SK-N-DZ (cell line): ENCODE results near the gene LIPA. TPM values are rescaled to one million over a fixed set of nuclear protein-coding genes. Genes with fewer than 3 reads are reported as not detected.
"Not testable (repeated sequence)": the region's sequence is repeated elsewhere in the genome, so short reads cannot be mapped to it uniquely, and the experiment has no call there.

ENCODE experiments used
- DNase-seq: peaks from one replicate; pipeline ENCODE4 v3.0.0-alpha.2; 2015; ENCODE audit warnings: low spot score
- polyA plus RNA-seq, 2 experiments: library from polyadenylated mRNA; depleted of rRNA; stranded (reverse); fragments of >200 nt; gene quantifications; 2 replicates each; pipeline ENCODE4 v1.2.3, GENCODE V29; 2014

LIPA gene
- polyA plus RNA-seq (2014; cell fraction: cytosol; rRNA removed), result 31.8 and 42.3 TPM in 2 replicates
- polyA plus RNA-seq (2014; cell fraction: nucleus; rRNA removed), result 18.0 and 21.5 TPM in 2 replicates

DNA sequence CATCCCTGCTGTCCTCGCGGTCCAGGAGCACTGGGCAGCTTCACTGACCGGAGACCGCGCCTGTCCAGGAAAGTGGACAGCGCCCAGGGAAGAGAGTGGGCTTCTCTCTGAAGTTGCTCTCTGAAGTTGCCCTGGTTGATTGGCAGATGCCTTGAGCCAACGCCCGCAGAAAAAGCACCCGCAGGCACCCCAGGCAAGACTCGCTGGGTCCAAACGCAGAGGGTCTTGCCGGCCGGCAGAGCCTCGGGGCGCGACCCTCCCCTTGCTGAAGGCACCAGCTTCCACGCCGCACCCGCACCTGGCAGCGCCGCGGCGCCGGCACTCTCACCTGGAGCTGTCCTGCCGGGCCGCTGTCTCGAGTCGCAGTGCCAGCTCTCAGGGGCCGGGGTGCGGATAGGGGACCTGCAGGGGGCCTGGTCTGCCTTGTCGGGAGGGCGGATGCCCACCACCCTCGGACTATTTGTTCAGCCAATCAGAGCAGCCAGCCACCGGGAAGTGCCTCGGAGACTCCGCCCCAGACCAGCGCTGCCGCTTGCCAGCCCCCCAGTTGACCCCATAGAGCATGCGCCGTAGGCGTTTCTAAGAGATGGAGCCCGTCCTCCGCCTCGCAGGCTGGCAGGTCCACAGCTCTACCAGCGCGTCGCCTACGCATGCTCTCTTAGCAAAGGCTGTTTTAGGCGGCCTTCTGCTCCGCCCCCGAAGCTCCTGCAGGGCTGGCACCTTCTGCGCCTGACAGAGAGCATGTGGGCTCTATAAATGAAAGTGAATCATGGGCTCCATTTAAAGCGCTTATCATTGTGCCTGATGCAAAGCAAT lies at the start of gene LIPA:
TSS of gene LIPA (minus strand) at position 367 of the 816 bp plus-strand sequence. CDS start 4,127 bp downstream, outside the sequence.
- DNase-seq, result peak; percentile 99

DNA sequence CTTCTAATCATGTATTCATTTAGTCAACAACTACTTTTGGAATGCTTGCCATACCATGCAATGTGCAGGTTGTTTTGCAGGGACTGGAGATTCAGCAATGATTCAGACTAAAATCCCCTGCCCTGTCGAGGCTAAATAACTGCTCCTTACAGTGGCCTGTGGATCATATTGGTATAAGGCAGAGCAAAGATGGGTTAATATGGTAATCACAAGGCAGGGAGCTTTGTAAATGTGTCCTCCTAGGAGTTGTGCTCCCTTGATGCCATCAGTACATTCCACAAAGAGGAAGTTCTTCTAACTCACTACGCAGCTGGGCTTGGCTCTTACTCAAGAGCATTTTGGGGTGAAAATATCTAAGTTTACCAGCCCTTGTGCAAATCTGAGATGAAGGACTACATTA lies 49.7 kb upstream of the LIPA start:
- no peak for DNase-seq

DNA sequence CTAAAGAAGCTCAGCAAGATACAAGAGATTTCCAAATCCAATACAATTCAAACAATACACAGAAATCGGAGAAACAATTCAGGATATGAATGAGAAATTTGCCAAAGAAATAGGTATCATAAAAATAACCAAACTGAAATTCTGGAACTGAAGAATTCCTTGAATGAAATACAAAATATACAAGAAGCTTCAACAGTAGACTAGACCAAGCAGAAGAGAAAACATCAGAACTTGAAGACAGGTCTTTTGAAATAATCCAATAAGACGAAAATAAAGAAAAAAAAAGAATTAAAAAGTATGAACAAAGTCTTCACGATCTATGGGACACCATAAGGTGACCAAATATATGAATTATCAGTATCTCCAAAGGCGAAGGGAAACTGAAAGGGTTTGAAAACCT lies 47.5 kb upstream of the LIPA start:
- DNase-seq, result no peak

DNA sequence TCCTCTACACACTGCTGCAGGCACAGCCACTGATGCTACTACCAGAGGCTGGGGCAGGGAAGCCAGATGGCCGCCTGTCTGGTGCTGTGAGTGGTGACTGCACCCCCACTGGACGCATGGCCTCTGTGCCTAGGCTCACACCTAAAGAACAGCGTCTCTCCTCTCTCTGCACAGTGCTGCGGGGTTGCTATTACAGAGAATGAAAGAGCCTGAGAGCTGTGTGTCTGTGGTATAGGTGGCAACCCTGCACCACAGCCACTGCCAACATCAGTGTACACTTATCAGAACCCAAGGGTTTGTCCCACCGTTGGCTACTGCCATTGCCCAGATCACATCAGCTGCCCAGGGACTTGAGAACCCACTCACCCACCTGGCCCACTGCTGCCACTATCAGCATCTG lies 46.2 kb upstream of the LIPA start:
- no peak for DNase-seq

DNA sequence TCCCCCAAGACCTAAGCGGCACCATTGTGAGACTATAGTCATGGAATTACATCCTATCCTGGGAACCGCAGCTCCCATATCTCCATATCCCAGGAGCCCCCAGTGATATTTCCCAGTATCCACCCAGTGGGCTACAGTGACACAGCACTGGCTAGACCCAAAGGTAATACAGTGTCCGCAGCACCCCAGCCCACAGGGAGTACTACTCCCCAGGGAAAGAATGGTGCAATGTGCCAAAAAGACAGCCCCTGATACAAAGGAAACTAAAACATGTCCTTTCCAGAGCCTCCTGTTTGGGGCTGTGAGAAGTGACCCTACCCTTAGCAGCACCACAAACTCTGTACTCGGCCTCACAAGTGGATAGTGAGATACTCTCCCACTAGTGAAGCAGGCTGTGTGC lies 45.8 kb upstream of the LIPA start:
- no peak for DNase-seq

- no peak for DNase-seq
Measured at GRCh38 chr10:89296220-89296648, 44.7 kb upstream of the LIPA start.

DNA sequence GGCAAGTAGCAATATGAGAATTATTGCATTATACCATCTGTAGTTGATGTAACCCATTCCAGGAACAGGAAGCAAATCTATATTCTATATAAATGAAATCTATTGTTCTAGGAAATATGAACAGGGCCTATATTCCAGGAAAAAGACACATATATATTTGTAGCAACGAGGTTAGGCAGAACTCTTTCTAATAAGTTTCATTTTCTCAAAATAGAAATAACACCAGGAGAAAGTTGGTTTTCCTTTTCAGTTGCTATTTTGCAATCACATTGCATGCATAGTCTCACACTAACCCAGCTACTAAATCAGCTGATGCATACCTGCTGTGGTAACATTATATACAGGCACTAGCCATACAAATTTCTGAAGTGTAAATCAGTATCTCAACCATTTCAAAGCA lies 44.0 kb upstream of the LIPA start:
- no peak for DNase-seq

DNA sequence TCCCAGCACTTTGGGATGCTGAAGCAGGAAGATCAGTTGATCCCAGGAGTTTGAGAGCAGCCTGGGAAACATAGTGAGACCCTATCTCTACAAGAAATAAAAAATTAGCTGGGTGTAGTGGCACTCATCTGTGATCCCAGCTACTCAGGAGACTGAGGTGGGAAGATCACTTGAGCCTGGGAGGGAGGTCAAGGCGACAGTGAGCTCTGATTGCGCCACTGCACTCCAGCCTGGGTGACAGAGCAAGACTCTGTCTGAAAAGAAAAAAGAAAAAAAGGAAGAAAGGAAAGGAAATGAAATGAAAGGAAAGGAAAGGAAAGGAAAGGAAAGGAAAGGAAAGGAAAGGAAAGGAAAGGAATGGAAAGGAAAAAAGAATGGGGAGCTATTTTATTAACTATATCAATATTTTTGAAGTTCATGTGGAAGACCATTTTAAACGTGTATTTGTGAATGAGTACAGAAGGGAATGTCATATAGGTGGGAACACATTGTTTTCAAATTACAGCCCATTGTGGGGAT lies 43.2 kb upstream of the LIPA start:
- DNase-seq, result no peak

DNA sequence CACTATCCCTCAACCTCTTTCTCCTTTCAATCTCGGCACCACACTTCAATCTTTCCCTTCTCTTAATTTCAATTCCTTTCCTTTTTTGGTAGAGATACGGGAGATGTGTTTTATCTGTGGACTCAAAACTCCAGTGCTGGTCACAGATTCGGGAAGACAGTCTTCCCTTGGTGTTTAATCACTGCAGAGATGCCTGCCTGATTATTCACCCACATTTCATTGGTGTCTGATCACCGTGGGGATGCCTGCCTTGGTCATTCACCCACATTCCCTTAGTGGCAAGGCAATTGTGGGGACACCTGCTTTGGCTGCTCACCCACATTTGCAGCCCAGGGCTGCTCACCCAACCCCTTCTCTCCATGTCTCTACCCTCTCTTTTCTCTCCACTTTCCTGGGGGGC lies 33.7 kb upstream of the LIPA start:
- DNase-seq, result not testable (repeated sequence)

GRCh38 chr10:89284711-89285110 lies 33.1 kb upstream of the LIPA start:
- not testable (repeated sequence) for DNase-seq

DNA sequence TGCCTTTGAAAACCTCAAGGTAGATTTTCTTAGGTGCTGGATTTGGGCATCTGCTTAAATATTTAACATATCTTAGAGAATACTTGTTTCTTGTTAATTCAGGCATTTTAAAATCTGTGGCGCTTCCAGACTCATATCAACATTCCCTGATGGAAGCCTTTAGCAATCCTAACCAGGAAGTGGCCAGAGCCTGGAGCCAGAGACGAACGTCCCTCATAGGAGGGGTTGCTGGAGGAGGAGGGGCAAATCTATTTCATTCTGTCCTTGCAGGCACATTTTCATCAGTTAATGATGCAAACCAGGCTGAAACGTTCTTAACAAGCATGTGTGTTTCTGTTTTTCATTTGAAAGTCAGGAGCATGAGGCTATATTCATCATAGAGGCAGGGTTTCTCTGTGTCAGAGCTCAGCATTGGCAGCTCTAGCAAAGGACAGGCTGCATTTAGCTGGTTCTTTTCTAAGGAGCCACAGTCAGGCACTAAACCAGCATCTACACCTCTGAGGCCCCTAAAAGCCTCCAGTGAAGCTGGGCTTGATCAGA lies 32.4 kb upstream of the LIPA start:
- DNase-seq, result peak; percentile 88

DNA sequence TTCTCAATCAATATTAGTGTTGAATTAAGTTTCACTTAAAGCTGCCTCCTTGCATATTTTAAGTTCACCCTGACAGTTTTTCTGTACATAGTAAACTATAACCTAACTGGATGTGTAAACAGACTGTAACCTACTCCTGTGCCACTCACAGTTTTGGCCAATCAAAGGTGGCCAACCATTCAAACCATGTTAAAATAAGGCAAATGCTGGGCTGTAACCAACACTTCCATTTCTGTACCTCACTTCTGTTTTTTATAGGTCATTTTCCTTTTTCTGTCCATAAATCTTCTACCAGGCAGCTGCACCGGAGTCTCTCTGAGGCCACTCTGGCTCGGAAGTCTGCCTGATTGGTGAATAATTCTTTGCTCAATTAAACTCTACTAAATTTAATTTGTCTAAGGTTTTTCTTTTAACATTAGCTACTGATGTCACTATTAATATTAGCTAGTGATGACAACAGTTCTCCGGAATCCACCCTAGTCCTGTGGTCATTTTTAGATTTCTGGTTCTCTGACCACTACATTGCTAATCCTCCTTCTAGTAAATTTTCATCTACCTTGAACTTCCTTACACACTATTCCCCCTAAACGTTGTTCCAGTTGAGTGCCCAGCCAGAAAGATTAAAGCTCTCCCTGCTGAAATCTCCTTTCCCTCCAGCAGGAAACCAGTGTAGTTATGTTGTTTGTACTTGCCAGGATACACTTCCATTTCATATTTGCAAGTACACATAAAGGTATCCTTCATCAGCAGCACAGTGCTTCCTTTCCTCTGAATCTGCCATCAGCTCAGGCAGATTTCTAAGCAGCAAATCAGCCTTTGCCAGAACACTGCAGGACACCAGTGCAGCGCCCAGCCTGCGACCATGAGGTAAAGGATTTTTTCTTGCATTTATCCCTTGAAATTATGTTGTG lies 31.7 kb upstream of the LIPA start:
- DNase-seq, result peak; percentile 70

DNA sequence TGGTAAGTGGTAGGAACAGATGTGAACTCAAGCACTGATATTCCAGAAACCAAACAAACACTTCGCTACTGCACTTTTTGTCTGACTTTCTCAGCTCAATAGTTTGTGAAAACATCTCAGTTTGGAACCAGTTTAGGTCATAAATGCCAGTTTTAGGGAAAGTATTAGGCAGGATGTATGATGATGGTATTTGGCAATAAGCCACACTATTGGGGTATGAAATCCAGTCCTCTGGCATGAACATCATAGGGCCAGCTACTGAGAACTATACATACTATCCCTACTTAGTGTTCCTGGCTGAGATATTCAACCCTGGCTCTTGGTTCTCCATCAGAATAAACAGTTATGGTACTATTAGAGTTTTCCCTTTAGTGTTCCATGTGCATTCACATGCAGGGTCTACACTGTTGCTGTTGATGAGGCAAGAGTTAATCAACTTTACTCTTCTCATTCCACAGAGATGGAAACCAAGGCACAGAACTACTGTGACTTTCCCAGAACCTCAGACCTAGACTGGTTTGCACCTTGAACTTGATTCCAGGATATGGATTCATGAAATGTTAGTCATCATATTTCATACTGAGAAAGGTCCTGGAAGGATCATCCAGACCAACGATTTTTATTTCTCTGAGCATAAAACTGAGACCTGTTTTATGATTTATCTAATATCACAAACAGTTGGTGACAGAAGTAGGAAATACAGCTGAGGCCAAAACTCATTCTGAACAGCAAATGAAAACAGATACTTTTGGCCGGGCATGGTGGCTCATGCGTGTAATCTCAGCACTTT lies 30.2 kb upstream of the LIPA start:
- no peak for DNase-seq

DNA sequence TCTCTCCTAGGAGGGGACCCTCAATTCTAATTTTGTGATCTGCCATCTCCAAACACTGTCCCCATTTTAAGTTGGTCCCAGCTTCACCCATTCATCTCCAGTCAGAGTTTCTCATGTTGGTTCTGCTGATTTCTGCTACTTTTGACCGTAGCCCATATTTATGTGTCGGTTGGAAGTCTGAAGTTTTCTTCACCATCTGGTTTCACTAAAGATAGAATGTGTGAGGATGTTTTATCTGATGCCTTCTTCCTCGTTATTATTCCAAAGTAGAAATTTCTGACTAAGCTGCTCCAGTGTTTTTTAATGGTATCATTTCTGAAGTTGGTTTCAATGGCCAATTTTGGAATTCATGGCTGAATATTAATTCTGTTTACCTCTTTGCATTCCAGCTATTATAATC lies 28.9 kb upstream of the LIPA start:
- no peak for DNase-seq

- DNase-seq, result no peak
Measured at GRCh38 chr10:89279421-89279869, 27.9 kb upstream of the LIPA start.

DNA sequence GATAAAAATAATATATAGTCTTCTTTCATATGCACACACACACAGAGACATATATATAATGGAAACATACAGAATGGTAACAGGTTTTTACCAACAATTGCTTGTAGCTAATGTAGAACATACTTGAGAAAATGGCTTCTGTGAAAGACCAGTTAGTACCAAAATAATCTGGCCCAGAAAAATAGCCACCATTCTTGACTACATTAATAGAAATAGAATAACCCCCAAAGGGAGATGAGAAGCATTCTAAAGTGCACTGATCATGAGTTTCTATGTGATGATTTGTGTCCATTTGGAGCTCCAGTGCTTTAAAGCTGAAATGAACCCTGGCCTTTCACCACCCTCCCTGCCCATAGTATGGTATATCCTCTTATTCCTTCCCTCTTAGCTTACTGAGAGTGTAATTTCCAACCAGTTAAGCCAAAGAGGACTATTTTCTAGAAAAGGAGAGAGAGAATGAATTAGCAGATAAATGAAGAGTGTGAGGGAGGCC lies 27.4 kb upstream of the LIPA start:
- DNase-seq, result no peak

DNA sequence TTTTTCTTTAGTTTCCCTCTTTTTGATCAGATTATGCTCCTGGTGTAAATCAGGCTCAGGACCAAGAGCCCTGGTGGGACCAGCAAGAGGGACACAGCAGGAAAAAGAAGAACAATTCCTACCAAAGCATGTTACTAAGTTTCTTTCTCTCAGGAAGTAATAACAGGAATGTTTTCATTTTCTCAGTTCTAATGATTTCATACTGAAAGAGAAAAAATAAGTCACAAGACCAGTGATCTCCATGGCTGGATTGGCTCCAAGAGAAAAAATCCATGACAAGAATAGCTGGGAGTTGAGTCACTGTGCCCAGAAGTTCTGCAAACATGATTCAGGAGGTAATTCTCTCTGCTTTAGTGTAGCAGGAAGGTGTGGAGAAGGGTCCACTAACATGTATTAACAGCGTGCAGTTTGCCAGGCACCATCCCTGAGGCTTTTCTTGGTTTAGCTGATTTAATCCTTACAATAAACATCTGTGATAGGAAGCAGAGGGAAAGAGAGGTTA lies 26.5 kb upstream of the LIPA start:
- no peak for DNase-seq

GRCh38 chr10:89275383-89275782 lies 23.8 kb upstream of the LIPA start:
- DNase-seq, result no peak

DNA sequence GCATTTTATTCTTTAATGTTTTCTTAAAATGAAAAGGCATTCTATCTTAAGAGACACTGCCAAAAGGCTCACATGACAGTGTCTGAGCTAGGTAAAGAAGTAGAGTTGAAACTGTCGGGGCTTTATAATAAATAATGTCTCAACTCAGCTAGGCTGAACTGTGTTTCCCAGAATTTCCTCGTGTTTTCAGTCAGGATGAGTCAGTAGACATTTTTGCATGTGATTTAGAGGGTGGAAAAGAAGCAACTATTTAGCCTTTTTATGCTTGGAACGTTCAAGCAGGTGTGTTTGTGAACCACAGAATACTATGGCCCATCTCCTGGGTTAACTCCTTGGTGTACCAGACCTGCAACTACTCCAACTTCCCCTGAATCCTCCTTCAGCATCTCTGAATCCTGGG lies 23.4 kb upstream of the LIPA start:
- no peak for DNase-seq

- no peak for DNase-seq
Measured at GRCh38 chr10:89273680-89274079, 22.1 kb upstream of the LIPA start.

DNA sequence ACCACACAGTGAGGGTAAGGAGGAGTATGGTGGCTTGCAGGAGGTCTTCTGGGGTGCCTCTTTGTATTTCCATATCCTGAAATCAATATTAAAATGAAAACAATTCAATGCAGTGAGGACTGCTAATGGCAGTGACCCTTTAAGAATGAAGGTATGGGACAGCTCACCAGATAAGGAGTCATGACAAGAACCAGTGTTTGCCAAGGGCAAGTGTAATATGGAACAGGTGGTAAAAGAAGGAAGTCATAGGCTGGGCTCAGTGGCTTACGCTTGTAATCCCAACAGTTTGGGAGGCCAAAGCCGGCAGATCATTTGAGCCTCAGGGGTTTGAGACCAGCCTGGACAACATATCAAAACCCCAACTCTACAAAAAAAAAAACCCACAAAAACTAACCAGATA lies 20.0 kb upstream of the LIPA start:
- DNase-seq, result no peak
